ENCODE data around the gene SMAP2. TPM values are rescaled to one million over a fixed set of nuclear protein-coding genes. Genes with fewer than 3 reads are reported as not detected.

Gene SMAP2
- total and polyA plus RNA-seq, 7 donors, result 6.9 to 35.0 (median 18.0) TPM

DNA sequence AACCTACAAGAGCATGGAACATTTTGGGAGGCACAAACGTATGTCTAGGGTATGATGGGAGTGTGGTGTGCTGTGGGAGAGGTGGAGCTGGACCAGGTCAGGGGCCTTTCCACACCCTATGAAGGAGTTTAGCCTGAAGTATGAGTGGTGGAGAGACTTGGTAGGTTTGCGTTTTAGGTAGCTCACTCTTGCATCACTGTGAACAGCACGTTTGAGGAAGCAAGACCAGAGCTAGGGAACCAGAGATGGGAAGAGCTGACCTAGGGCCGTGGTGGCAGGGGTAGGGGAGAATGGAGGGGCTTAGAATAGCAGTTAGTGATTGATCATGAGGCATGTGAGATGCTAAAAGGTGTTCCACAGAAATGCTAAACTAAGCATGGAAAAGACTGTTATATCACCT, 51.7 kb downstream of the SMAP2 start:
- no peak for ATAC-seq
- Histone ChIP-seq H3K36me3 (ENCODE audit: insufficient read depth in 1 of 2, low read depth in 1 of 2) (no peaks in the 10 kb centered on the region), H3K27me3 (ENCODE audit: insufficient read depth in 3 of 3, low read length in 2 of 3) (no peaks in the 10 kb centered on the region), H3K4me1 (peaks cover 12% of the 10 kb centered on the region), H3K4me3 (no peak overlapping the region), H3K9me3 (no peaks in the 10 kb centered on the region), H3K27ac (no peak overlapping the region)
- TF ChIP-seq, protein P1, sequence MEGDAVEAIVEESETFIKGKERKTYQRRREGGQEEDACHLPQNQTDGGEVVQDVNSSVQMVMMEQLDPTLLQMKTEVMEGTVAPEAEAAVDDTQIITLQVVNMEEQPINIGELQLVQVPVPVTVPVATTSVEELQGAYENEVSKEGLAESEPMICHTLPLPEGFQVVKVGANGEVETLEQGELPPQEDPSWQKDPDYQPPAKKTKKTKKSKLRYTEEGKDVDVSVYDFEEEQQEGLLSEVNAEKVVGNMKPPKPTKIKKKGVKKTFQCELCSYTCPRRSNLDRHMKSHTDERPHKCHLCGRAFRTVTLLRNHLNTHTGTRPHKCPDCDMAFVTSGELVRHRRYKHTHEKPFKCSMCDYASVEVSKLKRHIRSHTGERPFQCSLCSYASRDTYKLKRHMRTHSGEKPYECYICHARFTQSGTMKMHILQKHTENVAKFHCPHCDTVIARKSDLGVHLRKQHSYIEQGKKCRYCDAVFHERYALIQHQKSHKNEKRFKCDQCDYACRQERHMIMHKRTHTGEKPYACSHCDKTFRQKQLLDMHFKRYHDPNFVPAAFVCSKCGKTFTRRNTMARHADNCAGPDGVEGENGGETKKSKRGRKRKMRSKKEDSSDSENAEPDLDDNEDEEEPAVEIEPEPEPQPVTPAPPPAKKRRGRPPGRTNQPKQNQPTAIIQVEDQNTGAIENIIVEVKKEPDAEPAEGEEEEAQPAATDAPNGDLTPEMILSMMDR (IDR thresholded peaks at IDR 0.05), result no peak
- intact Hi-C loops (cut with DNase I), result no loop called here
- DNase-seq, result no peak
- 86 to 96% (median 88%) methylated on average over 4 of the region's 4 CpGs for WGBS, 3 donors

DNA sequence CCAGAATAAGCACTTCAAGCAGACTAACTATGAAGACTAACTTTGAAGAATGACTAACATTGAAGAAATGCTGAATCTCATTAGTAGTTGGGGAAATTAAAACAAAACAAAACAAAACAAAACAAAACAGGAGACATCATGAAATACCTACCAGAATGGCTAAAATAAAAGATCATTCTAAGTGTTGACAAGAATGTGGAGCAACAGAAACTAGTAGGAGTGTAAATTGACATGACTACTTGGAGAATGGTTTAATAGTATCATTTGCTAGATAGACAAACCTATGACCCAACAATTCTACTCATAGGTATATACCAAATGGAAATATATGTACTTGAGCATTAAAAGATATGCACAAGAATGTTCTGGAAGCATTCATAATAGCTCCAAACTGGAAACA, 57.9 kb downstream of the SMAP2 start:
- Histone ChIP-seq H3K27ac (no peak overlapping the region), H3K36me3 (ENCODE audit: insufficient read depth in 1 of 2, low read depth in 1 of 2) (no peaks in the 10 kb centered on the region), H3K4me3 (no peak overlapping the region), H3K27me3 (ENCODE audit: insufficient read depth in 3 of 3, low read length in 2 of 3) (no peaks in the 10 kb centered on the region), H3K9me3 (peaks cover 5% of the 10 kb centered on the region), H3K4me1 (no peaks in the 10 kb centered on the region)
- intact Hi-C loops (cut with DNase I), result no loop called here
- no peak for DNase-seq
- TF ChIP-seq, protein P1 (IDR thresholded peaks at IDR 0.05), result no peak
- no peak for ATAC-seq

DNA sequence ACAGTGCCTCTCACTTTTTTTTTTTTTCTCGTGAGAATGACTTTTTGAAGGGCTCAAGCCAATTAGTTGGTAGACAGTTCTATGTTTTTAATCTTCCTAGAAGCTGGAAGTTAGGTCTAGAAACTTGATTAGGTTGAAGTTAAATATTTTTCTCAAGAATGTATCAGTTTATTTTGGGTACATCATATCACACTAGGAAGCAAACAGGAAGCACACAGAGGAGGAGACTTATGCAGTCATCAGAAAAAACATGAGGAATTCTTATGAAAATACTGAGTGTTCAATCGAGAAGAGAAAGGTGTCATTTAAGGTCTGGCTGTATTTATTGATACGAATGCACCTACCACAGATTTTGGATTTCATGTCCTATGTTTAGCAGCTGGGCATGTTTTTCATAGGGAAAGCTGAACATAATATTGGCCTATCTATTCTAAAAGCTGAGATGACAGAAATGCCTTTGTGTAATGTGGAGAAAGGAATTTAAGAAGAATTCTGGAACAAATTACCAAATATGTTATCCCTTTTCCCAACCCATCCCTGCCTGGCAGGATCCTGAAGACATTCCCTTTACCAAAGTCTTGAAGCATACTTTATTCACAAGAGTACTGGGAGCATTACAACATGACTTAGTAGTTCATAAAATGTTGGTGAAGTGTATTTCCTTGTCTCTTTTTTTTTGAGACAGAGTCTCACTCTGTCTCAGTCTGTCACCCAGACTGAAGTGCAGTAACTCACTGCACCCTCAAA, 59.3 kb downstream of the SMAP2 start:
- ATAC-seq (no peak), DNase-seq (no peak)
- no peaks in the 10 kb centered on the region for H3K36me3 ChIP-seq (ENCODE audit: insufficient read depth in 1 of 2, low read depth in 1 of 2)
- H3K27me3 ChIP-seq (ENCODE audit: insufficient read depth in 3 of 3, low read length in 2 of 3), result no peaks in the 10 kb centered on the region
- H3K9me3 ChIP-seq, result peaks cover 5% of the 10 kb centered on the region
- intact Hi-C loops (cut with DNase I), result no loop called here
- H3K4me3 ChIP-seq, result no peak overlapping the region
- no peak overlapping the region for H3K27ac ChIP-seq
- 29 to 39% (median 37%) methylated on average over 3 of the region's 3 CpGs for WGBS, 3 donors
- no peaks in the 10 kb centered on the region for H3K4me1 ChIP-seq
- TF ChIP-seq, protein P1 (IDR thresholded peaks at IDR 0.05), result no peak

DNA sequence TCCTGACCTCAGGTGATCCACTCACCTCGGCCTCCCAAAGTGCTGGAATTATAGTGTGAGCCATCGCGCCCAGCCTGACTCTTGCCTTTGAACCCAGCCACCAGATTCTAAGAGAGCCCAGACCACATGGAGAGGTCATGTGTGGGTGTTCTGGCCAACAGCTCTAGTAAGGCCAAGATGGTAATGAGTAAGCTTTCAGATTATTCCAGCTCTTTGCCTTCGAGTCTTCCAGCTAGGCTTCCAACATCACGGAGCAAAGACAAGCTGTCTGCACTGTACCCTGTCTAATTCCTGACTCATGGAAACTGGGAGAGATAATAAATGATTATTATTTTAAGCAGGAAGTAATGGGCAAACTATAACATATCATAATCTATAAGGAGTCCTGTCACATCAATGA, 61.9 kb downstream of the SMAP2 start:
- H3K27ac ChIP-seq, result no peak overlapping the region
- 79 to 88% (median 80%) methylated on average over 5 of the region's 5 CpGs for WGBS, 3 donors
- no peak for ATAC-seq
- H3K36me3 ChIP-seq (ENCODE audit: insufficient read depth in 1 of 2, low read depth in 1 of 2), result no peaks in the 10 kb centered on the region
- TF ChIP-seq, protein P1 (IDR thresholded peaks at IDR 0.05), result no peak
- intact Hi-C loops (cut with DNase I), result no loop called here
- H3K27me3 ChIP-seq (ENCODE audit: insufficient read depth in 3 of 3, low read length in 2 of 3), result no peaks in the 10 kb centered on the region
- no peaks in the 10 kb centered on the region for H3K4me1 ChIP-seq
- DNase-seq, result no peak
- peaks cover 5% of the 10 kb centered on the region for H3K9me3 ChIP-seq
- no peak overlapping the region for H3K4me3 ChIP-seq

DNA sequence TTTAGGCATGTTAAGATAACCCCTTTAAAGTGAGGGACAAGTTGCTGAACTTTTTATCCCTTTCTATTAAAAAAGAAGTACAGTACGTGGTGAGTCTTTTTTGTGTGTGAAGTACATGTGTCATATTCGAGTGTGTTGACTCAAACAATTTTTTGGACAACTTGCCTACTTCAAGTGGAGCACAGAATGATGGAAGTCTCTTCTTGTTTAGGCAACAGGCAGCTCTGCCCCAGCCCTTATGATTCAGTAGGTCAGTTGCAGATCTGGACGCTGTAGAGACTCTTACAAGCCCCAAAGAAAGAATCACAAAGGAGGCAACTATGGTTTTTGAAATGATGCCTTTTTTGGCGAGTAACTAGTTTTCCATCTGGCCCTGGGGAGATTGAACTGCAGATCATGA, 62.3 kb downstream of the SMAP2 start:
- 82 to 87% (median 86%) methylated on average over 4 of the region's 4 CpGs for WGBS, 3 donors
- intact Hi-C loops (cut with DNase I), result no loop called here

More for the DNA sequence above, 62.3 kb downstream of the SMAP2 start:
- no peak overlapping the region for H3K27ac ChIP-seq
- H3K27me3 ChIP-seq (ENCODE audit: insufficient read depth in 3 of 3, low read length in 2 of 3), result no peaks in the 10 kb centered on the region
- DNase-seq (no peak), ATAC-seq (no peak)
- H3K4me1 ChIP-seq, result no peaks in the 10 kb centered on the region
- H3K4me3 ChIP-seq, result no peak overlapping the region
- no peaks in the 10 kb centered on the region for H3K36me3 ChIP-seq (ENCODE audit: insufficient read depth in 1 of 2, low read depth in 1 of 2)
- TF ChIP-seq, protein P1 (IDR thresholded peaks at IDR 0.05), result no peak
- peaks cover 5% of the 10 kb centered on the region for H3K9me3 ChIP-seq

Data from psoas muscle (tissue), 8 donors.